Stimulated activated CD4-positive, alpha-beta T cell treated with anti-CD3 and anti-CD28 coated beads, Interleukin-2, amount 100 ng/mL, for 48 hours (primary cell): ENCODE results near the gene SERPINA12.
"Not testable (repeated sequence)": the region's sequence is repeated elsewhere in the genome, so short reads cannot be mapped to it uniquely, and the experiment has no call there.

Source experiments
- DNase-seq, 2 donors: peaks; one replicate each; pipeline ENCODE4 v3.0.0-alpha.2; 2020

The SERPINA12 gene

DNA sequence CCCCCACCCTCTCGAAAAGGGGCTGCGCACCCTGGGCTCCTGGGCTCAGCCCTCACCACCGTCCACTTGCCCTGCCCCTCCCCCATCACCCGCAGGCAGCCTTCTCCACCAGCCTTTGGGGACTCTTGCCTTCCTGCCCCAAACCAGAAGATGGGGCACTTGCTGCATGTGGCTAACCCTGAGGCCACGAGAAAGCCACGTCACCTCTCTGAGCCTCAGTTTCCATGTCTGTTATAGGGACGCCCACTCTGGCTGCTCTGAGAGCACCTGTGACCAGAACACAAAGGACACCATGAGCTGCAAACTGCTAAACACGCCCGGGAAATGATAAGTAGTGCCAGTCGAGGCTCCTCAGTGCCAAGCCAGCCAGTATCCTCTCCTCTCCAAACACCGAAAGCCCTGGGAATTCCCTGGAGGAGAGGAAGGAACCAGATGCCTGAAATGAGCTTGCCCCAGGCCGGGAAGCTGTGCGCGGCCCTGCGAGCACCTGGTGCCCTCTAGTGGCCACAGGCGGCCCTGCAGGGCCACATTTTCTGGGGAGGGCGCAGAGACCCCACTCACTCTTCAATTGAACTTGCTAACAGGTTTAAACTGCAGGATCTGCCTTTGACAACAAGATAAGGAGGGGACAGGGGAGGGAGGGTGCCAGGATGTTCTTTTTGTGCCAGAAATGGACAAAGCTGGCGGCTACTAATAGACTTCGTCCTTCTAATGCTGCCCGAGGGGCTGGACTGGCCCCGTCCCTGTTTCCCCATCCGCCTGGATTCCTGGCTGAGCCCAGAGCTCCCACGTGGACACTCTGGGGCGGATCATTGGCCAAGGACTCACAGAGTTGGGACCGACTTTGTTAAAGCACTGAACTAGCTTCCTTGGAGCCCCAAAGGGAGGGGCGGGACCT, 23.1 kb downstream of the SERPINA12 start:
- DNase-seq, result peak; percentile 48 to 53

DNA sequence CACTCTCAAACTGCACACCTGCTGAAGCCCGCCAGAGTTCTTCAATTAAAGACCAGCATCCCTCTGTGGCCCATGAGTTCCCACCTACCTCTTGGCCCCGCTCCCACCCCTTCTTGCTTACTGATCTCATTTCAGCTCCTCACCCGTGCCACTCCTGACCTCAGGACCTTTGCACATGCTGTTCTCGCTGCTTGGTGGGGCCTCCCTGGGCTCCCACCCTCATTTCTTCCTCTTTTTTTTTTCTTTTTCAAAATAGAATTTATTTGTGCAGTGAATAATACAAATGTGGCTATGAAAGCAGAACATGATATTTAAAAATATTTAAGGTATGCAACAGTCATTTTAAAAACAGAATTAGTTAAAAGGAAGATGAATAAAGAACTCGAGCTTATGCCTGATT, 24.8 kb downstream of the SERPINA12 start:
- DNase-seq, result no peak

DNA sequence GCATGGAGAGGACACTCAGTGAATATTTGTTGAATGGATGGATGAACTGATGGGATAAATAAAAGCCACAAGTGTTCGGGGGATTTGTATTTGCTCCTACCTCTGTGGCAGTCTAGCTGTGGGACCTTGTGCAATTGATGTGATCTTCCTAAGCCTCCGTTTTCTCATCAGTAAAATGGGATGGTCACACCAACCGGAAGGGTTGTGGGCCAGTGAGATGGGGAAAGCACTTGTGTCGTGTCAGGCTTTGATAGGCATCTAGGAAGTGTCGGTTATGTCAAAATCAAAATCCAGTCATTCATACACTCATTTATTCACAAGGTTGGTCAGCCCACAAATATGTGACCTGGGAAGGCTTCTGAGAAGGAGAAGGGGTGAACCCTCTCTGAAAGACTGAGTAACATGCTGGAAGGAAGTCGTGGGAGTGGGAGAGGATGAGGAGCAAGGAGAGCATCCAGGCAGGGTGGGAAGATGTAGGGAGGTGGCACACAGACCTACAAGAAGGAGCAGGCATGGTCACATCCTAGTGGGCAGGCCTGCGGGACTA, 25.5 kb downstream of the SERPINA12 start:
- no peak for DNase-seq

DNA sequence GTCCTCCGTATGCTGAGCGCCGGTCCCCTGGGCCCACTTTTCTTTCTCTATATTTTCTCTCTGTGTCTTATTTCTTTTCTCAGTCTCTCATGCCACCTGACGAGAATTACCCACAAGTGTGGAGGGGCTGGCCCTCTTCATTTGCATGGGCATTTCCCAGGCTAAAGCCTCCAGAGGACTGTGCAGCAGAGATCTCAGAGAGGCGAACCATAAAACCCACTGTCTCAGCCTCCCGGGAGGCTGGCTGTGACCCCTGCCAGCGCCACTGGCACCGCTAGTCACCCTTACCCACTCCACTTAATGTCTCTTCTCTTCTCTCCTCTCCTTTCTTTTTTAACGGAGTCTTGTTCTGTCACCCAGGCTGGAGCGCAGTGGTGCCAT, 26.2 kb downstream of the SERPINA12 start:
- DNase-seq, result no peak

DNA sequence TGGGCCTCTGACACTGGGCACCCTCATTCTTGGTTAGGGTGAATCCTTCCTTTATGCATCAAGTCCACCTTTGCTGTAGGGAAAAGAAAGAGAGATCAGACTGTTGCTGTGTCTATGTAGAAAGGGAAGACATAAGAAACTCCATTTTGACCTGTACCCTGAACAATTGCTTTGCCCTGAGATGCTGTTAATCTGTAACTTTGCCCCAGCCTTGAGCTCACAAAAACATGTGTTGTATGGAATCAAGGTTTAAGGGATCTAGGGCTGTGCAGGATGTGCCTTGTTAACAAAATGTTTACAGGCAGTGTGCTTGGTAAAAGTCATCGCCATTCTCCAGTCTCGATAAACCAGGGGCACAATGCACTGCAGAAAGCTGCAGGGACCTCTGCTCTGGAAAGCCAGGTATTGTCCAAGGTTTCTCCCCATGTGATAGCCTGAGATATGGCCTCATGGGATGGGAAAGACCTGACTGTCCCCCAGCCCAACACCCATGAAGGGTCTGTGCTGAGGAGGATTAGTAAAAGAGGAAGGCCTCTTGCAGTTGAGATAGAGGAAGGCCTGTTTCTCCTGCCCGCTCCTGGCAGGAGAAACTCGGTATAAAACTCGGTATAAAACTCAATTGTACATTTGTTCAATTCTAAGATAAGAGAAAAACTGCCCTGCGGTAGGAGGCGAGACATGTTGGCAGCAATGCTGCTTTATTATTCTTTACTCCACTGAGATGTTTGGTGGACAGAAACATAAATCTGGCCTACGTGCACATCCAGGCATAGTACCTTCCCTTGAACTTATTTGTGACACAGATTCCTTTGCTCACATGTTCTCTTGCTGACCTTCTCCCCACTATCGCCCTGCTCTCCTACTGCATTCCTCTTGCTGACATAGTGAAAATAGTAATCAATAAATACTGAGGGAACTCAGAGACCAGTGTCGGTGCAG, 26.9 kb downstream of the SERPINA12 start:
- not testable (repeated sequence) for DNase-seq

DNA sequence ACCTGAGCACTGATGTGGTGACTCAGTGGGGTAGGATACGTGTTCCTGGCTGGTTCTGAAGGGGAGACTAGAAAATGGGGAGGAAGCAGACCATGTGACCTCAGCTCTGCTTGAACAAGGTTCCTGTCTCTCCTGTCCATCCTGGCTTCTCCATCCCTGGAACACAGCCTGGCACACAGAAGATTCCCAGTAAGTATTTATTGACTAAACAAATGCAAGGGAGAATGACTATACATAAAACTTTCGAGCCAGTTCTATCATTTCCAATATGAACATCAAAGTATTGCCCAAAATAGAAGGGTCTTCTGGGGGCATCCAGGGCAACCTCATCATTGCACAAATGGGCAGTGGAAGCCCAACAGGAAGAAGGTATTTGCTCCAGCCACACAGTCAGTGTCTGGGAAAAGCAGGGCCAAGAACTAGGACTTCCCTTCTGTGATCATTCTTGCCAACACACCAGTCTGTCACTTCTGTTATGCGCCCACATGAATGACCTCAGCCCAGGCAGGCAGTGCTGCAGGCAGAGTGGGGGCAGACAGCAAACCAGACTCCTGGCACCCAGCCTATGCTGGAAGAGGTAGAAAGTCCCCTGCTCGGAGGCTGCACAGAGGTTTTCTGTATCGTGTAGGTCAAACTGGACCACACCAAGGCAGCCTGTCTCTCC, 27.7 kb downstream of the SERPINA12 start:
- DNase-seq, result no peak

DNA sequence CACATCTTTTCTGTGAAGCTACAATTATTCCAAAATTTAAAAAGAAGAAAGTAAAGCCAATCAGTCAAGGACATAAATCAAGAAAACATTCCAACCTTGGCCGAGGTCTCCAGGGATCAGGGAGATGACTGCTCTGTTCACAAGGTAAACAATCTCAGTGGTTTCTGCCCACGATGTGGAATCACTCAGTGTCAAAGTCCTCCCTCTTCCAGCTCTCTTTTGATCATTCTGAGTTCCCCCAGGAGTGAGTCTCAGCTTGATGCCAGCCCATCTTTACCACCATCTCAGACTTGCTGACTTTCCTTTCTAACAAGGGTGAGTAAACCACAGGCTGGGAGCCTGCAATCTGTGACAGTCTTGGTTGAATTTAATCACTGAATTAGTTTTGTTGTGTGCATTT, 28.5 kb downstream of the SERPINA12 start:
- DNase-seq, result no peak

DNA sequence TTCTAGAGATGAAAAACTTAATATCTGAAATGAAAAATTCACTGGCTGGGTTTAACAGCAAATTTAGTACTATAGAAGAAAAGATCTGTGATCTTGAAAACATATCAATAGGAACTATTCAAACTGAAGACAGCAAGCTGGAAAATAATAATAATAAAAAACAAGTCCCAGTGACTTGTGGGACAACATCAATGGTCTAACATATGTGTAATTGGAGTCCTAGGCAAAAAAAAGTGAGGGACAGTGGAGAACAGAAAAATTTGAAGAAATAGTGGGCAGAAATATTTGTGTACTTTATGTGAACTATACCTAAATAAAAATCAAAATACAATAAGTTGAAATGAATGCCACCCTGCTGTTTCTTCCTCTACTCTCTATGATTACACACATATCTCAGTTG, 30.8 kb downstream of the SERPINA12 start:
- DNase-seq, result no peak

DNA sequence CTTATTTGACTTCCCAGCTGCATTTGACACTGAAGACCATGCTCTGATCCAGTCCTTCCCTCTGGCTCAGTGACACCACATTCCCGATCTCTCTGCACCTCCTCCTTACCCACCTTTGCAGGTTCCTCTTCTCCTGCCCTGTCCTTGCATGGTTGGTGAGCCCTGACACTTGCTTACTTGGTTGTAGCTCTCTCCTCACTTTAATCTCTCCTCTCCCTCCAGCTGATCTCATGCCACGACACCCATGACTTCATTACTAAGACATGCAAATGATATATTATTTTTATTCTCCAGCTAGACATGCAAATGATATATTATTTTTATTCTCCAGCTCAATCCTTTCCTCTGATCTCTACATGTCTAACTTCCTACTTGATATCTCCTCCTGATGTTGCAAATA, 33.2 kb downstream of the SERPINA12 start, which contains the start of gene SERPINA9:
Gene SERPINA9, minus strand, starts transcription at position 175 of the 400 bp plus-strand sequence. CDS start 6,357 bp downstream, outside the sequence.
- DNase-seq, result no peak

DNA sequence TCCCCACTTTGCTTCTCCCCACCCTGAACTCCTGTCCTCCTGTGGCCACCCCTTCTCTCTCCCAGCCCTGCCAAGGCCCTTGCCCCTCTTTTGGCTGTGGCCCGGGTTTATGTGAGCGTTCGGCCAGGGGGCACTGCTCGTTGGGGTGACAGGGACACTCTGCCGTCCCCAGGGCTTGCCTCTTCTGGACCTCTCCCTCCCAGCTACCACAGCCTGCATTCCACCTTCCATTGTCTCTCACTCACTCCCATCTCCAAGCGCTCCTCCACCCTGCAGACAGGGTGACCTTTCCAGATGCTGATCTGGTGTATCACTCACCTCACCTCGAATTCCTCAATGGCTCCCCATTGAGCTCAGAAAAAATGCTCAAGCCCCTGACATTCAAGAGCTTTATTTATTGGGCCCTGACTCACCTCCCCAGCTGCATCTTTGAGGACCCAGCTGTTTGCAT, 34.7 kb downstream of the SERPINA12 start:
- DNase-seq, result no peak

DNA sequence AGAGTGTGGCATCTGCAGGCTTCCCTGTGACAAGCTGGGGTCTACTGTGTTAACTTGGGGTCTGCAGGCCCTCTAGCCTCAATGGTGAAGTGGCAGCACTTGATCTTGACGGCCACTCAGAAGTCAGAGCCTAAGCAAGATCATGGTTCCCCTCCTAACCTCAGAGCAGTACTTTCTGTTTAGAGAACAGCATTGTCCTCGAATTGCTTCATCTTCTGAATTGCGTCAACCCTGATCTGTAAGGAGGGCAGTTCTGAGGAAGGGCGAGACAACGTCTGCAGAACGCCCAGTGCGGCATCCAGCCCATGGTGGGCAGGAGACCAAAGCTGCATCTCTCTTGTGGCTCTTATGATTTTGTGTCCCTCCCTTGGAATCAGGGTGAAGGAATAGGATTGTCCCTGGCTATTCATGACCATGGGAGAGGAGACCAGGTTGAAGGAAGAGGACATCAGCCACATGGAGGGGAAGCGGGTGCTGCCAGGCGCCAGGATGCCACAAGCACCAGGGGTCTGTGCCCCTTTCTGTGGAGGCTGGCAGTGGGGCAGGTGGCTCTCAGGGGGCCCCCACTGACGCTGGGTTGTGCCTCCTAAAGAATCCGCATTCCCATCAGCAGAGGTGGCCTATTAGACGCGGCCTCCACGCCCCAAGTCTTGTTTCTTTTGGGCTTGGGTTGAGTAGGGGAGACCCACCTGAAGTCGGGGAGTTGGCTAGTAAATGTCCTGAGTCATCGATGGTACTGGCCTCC, 35.4 kb downstream of the SERPINA12 start:
- DNase-seq, result no peak

DNA sequence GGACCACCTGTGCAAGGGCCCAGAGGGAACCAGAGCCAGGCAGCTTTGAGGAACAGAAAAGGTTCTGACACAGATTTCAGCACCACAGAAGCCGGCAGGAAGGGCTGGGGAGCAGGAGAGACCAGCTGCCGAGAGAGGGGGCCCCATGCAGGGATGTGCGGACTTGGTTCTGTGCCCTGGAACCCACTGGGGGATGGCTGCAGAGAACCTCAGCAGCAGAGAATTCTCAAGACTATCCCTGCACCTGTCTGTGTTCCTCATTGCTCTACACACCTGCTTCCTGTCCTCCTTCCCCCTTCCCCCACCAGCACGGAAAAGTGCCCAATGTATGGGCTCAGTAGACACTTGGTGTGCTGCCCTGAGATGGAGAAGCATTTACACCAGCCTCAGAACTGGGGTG, 36.4 kb downstream of the SERPINA12 start:
- no peak for DNase-seq

DNA sequence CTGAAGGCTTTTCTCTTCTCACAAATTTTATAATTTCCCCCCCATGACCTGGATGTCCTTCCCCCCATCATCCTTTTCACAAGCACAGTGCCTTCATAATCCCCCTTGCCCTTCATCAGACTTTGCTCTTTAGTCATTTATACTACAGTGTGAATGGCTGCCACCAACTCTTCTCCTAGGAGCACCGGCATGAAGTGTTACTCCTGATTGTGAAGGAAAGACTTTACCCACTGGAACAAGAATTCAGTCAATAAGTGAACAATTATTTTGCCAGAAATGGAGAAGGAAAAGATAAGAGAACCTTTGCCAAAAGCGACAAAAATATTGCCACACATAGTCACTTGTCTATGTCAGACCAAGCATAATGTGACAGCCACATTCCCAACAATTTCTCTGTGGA, 38.2 kb downstream of the SERPINA12 start:
- DNase-seq, result no peak

DNA sequence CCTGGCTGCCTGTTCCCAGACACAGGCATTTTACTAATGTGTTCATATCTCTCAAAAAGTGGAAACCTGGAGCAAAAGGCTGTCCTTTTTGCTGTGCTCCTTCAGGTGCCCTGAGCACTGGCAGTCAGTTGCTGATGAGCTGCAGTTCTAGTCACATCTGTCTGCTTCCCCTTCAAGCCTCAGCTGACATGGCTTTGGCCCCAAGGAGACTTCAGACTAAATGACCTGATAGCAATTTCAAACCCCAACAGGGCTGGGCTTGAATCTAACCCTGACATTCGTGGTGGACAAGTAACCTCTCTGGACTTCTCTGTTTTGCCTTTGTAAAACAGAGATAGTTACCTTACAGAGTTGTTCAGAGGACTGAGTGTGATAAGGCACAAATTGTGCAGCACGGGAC, 39.0 kb downstream of the SERPINA12 start:
- DNase-seq, result no peak

DNA sequence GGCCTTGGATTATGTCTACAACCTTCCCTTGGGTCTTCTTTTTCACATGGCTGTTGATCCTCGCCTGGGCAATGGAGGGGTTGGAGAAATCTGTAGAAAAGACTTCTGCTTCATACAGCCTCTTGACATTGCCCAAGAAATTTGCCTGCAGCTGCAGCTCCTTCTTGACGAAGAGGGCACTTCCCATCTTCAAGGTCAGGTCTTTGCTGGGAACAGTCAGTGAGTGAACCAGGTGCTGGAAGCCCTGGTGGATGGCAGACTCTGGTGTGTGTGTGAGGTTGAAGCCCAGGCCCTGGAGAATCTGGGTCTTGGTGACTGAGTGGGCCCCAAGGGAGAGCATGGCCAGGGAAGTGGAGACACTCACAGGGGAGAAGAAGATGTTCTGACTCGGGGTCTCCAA, 40.0 kb downstream of the SERPINA12 start:
- no peak for DNase-seq

DNA sequence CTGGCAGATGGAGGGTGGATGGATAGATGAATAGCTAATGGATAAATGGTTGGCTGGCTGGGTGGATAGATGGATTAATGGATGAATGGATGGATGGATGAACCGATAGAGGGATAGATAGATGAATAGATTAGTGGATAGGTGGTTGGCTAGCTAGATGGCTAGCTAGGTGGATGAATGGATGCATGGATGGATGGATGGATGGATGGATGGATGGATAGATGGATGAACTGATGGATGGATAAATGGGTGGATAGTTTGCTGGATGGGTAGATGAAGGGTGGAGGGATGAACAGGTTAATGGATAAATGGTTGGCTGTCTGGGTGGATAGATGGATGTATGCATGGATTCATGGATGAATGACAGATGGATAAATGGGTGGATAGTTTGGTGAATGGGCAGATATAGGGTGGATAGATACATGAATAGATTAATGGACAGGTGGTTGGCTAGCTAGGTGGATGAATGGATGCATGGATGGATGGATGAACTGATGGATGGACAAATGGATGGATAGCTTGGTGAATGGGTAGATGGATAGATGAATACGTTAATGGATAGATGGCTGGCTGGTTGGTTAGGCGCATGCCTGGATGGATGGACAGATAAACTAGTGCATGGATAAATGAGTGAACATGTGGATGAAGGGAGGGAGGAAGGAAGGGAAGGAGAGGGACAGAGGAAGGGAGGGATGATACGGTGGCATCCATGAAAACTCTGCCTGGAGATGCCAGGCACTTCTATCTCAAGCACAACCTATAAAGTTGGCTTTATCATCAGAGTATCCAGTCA, 41.3 kb downstream of the SERPINA12 start:
- no peak for DNase-seq

DNA sequence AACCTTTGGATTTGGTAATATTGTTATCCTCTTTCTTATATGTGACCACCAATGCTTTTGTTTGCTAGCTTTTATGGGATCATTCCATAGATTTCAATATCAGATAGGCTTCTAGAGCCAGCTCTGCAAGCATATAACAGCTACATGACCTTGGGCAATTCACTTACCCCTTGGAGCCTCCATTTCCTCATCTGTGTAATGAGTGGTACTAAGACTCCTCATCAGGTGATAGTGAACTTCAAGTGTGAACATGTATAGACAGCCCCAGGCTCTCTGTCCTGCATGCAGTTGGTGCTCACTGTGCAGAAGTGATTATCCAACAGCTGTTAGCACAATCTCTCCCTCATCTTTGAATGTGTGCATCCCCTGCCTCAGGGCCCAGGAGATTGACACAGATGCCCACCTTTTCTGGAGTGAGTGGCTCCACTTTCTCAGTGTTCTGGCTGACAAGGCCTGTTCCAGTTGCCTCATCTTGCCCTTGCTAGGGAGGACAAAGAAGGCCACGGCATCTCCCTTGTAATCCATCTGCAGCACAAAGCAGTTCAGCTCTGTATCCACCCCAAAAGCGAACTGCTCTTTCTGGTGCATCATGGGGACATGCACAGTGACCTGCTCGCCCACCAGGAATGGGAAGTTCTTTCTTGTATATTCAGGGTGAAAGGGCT, 42.4 kb downstream of the SERPINA12 start:
- no peak for DNase-seq

DNA sequence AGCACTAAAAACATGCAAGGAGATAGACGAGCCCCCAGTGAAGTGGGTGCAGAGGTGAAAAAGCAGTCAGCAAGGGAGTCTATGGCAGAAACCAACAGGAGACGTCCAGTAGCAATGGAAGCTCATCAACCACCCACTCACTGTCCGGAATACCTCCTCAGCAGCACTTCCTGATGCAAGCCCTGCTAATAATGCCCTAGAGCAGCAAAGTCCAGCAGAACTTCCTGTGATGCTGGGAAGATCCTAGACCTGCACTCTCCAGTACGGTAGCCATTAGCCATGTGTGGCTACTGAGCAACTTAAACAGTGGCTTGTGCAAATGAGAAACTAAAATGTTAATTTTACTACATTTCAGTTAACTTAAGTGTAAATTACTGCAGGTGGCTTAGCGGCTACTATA, 44.2 kb downstream of the SERPINA12 start:
- DNase-seq, result no peak

DNA sequence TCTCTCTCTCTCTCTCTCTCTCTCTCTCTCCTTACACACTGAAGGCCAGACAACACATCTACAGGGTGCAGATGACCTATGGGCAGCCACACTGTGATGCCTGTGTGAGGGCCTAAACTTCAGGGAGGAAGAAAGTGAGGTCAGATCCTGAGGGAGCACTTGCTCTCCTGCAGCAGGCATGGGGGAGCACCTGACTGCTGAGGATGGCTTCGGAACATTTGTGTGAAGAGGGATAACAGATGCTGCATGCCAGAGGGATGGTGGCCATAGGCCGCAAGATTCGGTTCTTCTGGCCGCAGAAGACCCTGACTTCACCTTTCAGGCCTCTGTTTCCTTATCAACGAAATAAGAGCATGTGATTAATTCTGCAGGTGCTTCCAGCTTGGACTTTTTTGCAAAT, 45.0 kb downstream of the SERPINA12 start:
- no peak for DNase-seq

DNA sequence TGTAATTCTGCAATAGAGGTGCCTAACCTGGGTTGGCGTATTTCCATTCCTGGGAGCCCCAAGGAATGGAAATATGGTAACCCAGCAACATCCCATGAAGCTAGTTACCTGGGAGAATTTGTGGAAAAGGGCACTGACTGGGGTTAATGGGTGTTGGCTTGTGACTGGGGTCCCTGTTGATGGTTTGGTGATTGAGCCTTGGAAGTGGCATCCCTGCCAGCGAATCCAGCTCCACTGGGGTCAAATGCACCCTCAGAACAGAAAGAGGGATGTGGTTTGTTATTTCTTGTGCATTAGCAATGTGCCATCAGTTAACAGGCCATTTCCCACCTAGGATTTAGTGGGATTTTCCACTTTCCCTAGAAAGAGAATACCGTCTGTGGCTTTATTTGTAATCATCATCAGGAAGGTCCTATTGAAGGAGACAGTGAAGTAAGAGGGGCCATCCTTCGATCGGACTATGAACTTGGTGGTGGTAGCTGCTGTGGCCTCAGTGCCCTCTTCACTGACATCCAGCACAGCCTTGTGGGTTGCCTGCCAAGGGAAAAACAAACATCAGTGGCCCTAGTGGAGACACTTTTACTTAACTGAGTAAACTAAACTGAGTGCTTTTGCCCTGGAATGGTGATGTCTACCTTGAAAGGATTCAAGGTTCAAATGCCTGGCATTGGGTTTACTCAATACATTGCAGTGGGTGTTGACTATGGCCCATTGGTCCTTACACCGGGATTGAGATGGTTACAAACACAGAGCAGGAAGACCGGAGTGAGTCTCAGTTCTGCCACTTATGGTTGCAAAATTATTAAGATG, 46.3 kb downstream of the SERPINA12 start:
- no peak for DNase-seq
